Tibial nerve (tissue), 4 donors: ENCODE data around the gene RICTOR.

Experiments used
- CTCF ChIP-seq, 5 experiments: fragments of 200-600 bp in 3 of 5; fragments of 450-650 bp in 2 of 5; sonication (generic) in 3 of 5; IDR thresholded peaks; one replicate each; pipeline ENCODE4 v1.5.1; 2016 to 2019; ENCODE audit warnings: antibody characterized with exemption in 5 of 5, mild to moderate bottlenecking in 3 of 5, moderate library complexity in 2 of 5
- EP300 ChIP-seq, 2 donors: sonication (generic); formaldehyde crosslinking; IDR thresholded peaks; one replicate each; pipeline ENCODE4 v1.6.1; 2017; ENCODE audit warnings: antibody characterized with exemption in 2 of 2, mild to moderate bottlenecking in 1 of 2
- POLR2A ChIP-seq, 2 donors: fragments of 450-650 bp; IDR thresholded peaks; one replicate each; pipeline ENCODE4 v1.6.1; 2017; ENCODE audit warnings: antibody characterized with exemption in 2 of 2, mild to moderate bottlenecking in 2 of 2, moderate library complexity in 2 of 2

- TF ChIP-seq CTCF (IDR thresholded peaks at IDR 0.05): no peak
- TF ChIP-seq EP300 (IDR thresholded peaks at IDR 0.05): no peak
- TF ChIP-seq POLR2A (IDR thresholded peaks at IDR 0.05): no peak
Measured at GRCh38 chr5:38932854-38933408, 141.3 kb downstream of the RICTOR start.
